G401 (cell line): ENCODE measurements around the gene DHRSX. TPM values are rescaled to one million over a fixed set of nuclear protein-coding genes. Genes with fewer than 3 reads are reported as not detected.

Experiments
- total RNA-seq: library from RNA; depleted of rRNA; stranded (reverse); fragments of >200 nt; shearing (Covaris generic); gene quantifications from 2 replicates; pipeline ENCODE4 v1.2.3, GENCODE V29; 2014; rRNA removed

DHRSX gene
- total RNA-seq, 1 experiment from 2014 or later, result 12.9 TPM

Other genes starting within 250 kb of the DHRSX start
- gene ZBED1, start within 50 bp of the DHRSX start, total RNA-seq, result 53.6 and 62.0 TPM in 2 replicates
- gene CD99, start 190.3 kb upstream of the DHRSX start, total RNA-seq, result 127 and 133 TPM in 2 replicates